Measurements from ENCODE around the gene SCCPDH. TPM values are rescaled to one million over a fixed set of nuclear protein-coding genes. Genes with fewer than 3 reads are reported as not detected.

The SCCPDH gene
- total and polyA plus RNA-seq, 2 donors (not counting 3 experiments of a cell fraction or from before 2014, with no cell fraction given): 24.4 to 37.5 TPM

- FAIRE-seq (no peak), DNase-seq (ENCODE audit: low read depth, low spot score) (no peak)
- no peak for TF ChIP-seq CTCF (IDR thresholded peaks at IDR 0.05; ENCODE audit: extremely low read depth in 1 of 2, insufficient read depth in 1 of 2, low read depth in 1 of 2, low read length in 2 of 2)
- no peak for TF ChIP-seq MYC (IDR thresholded peaks at IDR 0.05; ENCODE audit: low read depth, low read length)
- TF ChIP-seq GATA2 (IDR thresholded peaks at IDR 0.05; ENCODE audit: insufficient read depth, insufficient read length, low read depth, low read length): no peak
- TF ChIP-seq MAX (IDR thresholded peaks at IDR 0.05; ENCODE audit: insufficient read depth, insufficient read length): no peak
- Histone ChIP-seq H3K9me3 (replicated peaks; ENCODE audit: control insufficient read depth, insufficient read depth, low read length) (no peaks in the 10 kb centered on the region), H3K9ac (replicated peaks; ENCODE audit: extremely low read depth, insufficient read depth, low read length) (no peak overlapping the region), H3K4me2 (ENCODE audit: insufficient read depth, low read length) (no peak overlapping the region), H3K79me2 (ENCODE audit: control insufficient read depth, insufficient read depth, low read length) (no peaks in the 10 kb centered on the region), H3K27ac (ENCODE audit: insufficient read depth, low read depth, low read length) (no peak overlapping the region), H2AFZ (ENCODE audit: low read depth, low read length) (no peak overlapping the region), H3K36me3 (ENCODE audit: control insufficient read depth in 2 of 2, extremely low read depth in 1 of 2, insufficient read depth in 2 of 2, low read length in 2 of 2) (no peaks in the 10 kb centered on the region), H3K9me1 (replicated peaks; ENCODE audit: control insufficient read depth, extremely low read depth, insufficient read depth, low read length) (no peaks in the 10 kb centered on the region), H3K27me3 (ENCODE audit: control insufficient read depth in 2 of 2, insufficient read depth in 2 of 2, low read length in 2 of 2) (peaks cover 0 to 2% of the 10 kb centered on the region in 2 experiments), H4K20me1 (replicated peaks; ENCODE audit: control insufficient read depth, extremely low read depth, insufficient read depth, low read length) (no peaks in the 10 kb centered on the region), H3K4me1 (ENCODE audit: control insufficient read depth, extremely low read depth, insufficient read depth, low read length) (no peaks in the 10 kb centered on the region), H3K4me3 (replicated peaks in 1 of 3; ENCODE audit: insufficient read depth in 1 of 3, low read depth in 1 of 3, low read length in 3 of 3) (no peak overlapping the region)
- ChIA-PET CTCF (no interaction called here), POLR2A (no interaction called here)
- intact Hi-C loops (cut with micrococcal nuclease): no loop called here
- dilution Hi-C loops (cut with MboI; ENCODE audit: extremely low pct_ligation_motif_present, low sequenced_read_pairs): no loop called here
- BruUV-seq (replicated peaks): no TSS peak
Observed at GRCh38 chr1:246798606-246799496, 74.6 kb downstream of the SCCPDH start.
